ENCODE measurements around the gene RAB28. TPM values are rescaled to one million over a fixed set of nuclear protein-coding genes. Genes with fewer than 3 reads are reported as not detected.

Gene RAB28
- total and polyA plus RNA-seq, 9 of the 15 experiments (the other 6 are each of a cell fraction or from before 2014, with no cell fraction given), result 6.7 to 40.4 (median 23.0) TPM

GRCh38 chr4:13525606-13526281, 41.6 kb upstream of the RAB28 start (continued):
- TF ChIP-seq ZBTB33 (CRISPR knock-in tag; IDR thresholded peaks at IDR 0.05) (no peak), GABPB2 (CRISPR knock-in tag; conservative IDR thresholded peaks at IDR 0.05) (no peak), RNF2 (IDR thresholded peaks at IDR 0.05) (no peak), TCF7L2 (IDR thresholded peaks at IDR 0.05; ENCODE audit: low read depth, low read length) (no peak), POLR2H (tag; IDR thresholded peaks at IDR 0.05; ENCODE audit: low read depth) (no peak), NCOA1 (IDR thresholded peaks at IDR 0.05; ENCODE audit: low read depth) (no peak), STAG1 (CRISPR knock-in tag; IDR thresholded peaks at IDR 0.05; ENCODE audit: borderline replicate concordance) (no peak), PHF20 (IDR thresholded peaks at IDR 0.05; ENCODE audit: partially characterized antibody) (no peak), ZNF561 (CRISPR knock-in tag; conservative IDR thresholded peaks at IDR 0.05) (no peak), SNAPC5 (CRISPR knock-in tag; IDR thresholded peaks at IDR 0.05) (no peak), POLR2AphosphoS5 (IDR thresholded peaks at IDR 0.05; ENCODE audit: control insufficient read depth, insufficient read depth, low read depth, low read length) (no peak), RCOR1 (IDR thresholded peaks at IDR 0.05; ENCODE audit: borderline replicate concordance in 1 of 2, low read depth in 2 of 2, low read length in 2 of 2) (peak in 1 of 2 experiments; percentile 49; a peak in 1 of 4 replicates), GTF2E2 (tag; IDR thresholded peaks at IDR 0.05) (no peak), ZNF280A (IDR thresholded peaks at IDR 0.05; ENCODE audit: low read depth, partially characterized antibody) (no peak), ZNF584 (CRISPR knock-in tag; IDR thresholded peaks at IDR 0.05; ENCODE audit: low read depth) (0 out of 2 replicates have a peak, but pooled peaks have one; percentile 35), SMARCA4 (IDR thresholded peaks at IDR 0.05) (peak; percentile 48; the same call in 1 of the 2 replicates), HNRNPUL1 (IDR thresholded peaks at IDR 0.05; ENCODE audit: low read length) (no peak), POLR3G (IDR thresholded peaks at IDR 0.05; ENCODE audit: extremely low read depth, insufficient read length, insufficient replicate concordance) (no peak)
